LoVo (cell line): ENCODE measurements around the gene DIP2C.
"Not testable (repeated sequence)": the region's sequence is repeated elsewhere in the genome, so short reads cannot be mapped to it uniquely, and the experiment has no call there.

Experiments
- DNase-seq: peaks from one replicate; pipeline ENCODE4 v3.0.0-alpha.2; 2016; ENCODE audit warnings: low spot score

Gene DIP2C

DNA sequence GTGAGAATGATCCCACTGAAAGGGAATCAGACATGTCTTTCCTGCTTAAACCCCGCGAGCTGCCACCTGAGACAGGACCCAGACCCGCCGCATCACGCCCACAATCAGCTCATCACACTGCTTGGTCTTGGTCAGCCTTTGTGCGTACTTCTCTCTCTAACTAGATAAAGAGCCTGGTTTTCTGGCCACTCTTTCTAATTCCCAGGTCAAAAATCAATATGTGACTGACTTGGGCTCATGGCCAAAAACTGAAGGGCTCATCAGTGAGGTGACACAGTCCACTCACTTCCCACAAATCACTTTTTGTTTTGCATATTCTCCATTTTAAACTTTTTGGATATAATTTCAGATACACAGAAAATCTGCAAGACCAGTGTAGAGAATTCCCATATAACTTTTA lies 247.3 kb downstream of the DIP2C start:
- DNase-seq = no peak

DNA sequence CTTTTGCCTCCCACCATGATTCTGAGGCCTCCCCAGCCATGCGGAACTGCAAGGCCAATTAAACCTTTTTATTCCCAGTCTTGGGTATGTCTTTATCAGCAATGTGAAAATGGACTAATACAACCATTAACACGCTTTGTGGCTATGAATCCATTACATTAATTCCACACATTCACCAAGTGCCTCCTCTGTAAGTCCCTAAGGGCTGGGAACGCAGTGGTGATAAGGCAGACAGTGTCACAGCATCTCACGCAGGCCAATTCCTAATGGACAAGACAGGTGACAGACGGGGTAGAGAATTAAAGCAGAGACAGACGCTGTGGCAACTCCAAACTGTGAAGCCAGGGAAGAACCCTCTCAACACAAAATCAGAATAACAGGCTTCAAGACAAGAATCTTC lies 247.8 kb downstream of the DIP2C start:
- DNase-seq = no peak

DNA sequence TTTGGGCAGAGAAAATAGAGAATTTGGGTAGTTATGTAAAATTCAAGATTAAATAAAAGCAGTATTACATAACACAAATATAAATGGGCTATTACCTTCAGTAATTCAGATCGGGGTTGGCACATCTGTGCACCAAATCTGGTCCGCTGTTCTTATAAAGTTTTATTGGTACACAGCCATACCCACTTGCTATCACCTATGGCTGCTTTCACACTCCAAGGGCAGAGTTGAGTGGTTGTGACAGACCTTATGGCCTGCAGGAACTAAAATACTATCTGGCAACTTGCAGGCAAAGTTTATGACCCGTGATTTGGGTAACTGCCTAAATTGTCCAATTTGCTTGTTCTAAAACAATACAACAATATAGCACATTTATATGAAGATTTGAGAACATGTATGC lies 249.3 kb downstream of the DIP2C start:
- no peak for DNase-seq

DNA sequence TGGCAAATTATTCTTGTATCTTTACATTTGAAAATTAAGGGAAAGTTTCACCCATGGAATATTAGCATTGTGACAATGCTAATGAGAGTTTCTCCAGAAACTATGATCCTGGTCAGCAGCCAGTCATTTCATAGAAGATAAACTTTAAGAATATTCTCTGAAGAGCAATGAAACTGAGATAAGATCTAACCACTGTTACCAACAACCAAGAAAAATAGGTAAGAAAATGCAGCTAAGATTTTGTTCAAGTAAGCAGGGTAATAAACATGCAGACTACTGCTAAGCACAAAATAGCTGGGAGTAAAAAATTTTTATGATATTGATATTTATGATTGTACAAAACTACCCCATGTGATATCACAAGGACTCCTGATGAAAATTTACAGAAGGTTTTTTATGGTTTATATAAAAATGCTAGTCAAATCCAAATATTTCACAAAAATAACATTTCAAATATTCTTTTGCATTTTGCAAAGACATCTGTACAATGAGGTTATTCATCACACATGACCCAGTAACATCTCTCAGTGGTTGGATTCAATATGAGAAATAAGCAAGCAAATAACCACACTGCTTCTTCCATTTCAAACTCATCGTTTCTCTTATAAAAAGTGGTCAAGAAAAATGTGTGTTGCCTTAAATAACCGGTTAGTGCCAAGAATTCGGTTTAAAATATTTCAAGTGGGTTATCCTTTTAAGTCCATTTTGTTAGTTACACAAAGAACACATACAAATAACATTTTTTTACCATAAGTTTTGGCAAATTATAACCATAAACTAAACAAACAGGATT lies 251.6 kb downstream of the DIP2C start:
- no peak for DNase-seq

DNA sequence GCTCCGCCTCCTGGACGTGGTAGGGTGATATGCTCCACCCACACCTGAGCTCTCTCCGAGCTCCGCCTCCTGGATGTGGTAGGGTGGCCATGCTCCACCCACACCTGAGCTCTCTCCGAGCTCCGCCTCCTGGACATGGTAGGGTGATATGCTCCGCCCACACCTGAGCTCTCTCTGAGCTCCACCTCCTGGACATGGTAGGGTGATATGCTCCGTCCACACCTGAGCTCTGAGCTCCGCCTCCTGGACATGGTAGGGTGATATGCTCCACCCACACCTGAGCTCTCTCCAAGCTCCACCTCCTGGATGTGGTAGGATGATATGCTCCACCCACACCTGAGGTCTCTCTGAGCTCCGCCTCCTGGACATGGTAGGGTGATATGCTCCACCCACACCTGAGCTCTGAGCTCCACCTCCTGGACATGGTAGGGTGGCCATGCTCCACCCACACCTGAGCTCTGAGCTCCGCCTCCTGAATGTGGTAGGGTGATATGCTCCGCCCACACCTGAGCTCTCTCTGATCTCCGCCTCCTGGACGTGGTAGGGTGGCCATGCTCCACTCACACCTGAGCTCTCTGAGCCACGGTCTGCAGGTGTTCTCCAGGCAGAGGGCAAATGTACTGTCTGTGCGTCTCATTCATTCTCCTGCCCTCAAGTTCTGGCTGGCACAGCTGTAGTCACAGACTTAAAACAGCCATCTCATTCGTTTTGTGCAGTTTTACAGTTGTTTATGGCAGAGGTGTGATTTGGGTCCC lies 252.4 kb downstream of the DIP2C start:
- DNase-seq = no peak

DNA sequence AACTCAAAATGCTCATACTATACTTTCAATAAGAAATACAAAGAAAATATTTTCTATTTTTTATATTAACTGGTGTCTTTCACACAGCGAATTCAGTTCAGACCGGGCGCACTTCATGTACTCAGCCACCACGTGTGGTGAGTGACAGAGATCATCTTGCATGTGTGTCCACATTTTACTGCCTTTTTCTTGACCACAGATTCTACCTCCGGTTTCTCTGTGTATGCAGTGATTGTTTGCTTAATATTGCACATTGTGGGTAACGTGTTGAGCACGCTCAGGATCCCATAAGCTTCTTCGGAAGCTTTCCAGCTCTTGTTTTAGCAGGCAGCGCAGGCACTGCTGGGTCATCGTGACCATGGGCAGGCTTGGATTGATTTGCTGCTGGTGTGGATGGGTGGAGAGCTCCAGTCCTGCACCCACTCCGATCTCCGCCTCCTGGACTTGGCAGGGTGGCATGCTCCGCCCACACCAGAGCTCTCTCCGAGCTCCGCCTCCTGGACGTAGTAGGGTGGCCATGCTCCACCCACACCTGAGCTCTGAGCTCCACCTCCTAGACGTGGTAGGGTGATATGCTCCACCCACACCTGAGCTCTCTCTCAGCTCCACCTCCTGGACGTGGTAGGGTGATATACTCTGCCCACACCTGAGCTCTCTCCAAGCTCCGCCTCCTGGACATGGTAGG lies 253.3 kb downstream of the DIP2C start:
- no peak for DNase-seq

DNA sequence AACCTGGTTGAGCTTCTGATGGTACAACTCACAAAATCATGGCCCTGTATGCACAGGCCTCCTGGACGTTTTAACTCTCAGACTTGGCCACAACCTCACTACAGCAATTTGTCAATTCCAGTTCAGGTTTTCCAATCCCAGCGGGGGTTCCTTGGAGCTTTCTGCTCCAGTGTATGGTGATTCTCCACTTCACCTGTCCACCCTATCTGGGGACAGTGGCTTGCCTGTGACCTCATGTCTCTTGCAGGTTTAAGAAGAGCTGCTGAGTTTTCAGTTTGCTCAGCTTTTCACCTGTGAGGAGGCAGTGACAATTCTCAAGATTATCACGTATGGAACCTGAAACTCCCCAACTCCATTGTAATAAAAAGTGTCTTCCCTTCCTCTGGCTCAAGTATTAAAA lies 254.1 kb downstream of the DIP2C start:
- no peak for DNase-seq

DNA sequence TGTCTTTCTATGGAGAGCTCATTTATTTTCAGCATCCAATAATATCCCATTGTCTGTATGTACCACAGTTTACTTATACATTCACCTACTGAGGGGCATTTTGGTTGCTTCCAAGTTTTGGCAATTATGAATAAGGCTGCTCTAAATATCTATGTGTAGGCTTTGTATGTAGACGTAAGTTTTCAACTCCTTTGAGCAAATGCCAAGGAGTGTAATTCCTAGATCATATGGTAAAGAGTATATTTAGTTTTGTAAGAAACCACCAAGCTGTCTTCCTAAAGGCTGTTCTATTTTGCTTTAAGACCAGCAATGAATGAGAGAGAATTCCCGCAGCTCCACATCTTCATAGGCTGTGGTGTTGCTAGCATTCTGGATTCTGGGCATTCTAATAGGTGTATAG lies 259.8 kb downstream of the DIP2C start:
- DNase-seq = no peak

DNA sequence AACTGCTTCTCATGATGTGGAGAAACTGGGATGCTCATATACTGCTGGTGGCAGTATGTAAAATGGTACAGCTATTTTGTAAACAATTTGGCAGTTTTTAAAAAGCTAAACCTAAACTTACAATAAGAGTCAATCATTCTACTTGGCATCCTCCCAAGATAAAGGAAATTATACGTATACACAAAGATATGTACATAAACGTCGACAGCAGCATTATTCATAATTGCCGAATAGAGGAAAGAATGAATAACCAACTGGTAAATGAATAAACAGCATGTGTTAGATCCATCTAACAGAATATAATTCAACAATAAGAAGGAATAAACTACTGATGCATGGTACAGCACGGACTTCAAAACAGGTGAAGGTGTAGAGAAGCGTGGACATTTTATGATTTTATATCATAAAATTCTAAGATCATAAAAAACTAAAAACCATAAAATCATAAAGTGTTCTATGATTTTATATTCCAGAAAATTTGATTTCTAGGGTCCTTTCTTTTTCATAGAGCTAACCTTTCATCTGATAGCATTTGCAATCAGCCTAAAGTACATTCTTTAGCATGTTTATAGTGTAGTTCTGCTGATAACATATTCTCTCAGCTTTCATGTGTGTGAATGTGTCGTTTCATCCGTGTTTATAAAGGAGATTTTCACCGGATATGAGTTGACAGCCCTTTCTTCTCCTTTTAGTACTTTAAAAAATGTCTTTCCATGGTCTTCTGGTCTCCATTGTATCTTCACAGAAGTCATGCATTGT lies 261.5 kb downstream of the DIP2C start:
- DNase-seq = no peak

DNA sequence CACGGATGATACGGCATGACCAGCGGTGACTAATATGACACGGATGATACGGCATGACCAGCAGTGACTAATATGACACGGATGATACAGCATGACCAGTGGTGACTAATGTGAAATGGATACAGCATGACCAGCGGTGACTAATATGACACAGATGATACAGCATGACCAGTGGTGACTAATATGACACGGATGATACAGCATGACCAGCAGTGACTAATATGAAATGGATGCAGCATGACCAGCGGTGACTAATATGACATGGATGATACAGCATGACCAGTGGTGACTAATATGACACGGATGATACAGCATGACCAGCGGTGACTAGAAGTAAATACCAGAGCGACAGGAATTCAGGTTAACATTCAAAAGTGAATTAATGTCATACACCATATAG lies 264.1 kb downstream of the DIP2C start:
- not testable (repeated sequence) for DNase-seq

DNA sequence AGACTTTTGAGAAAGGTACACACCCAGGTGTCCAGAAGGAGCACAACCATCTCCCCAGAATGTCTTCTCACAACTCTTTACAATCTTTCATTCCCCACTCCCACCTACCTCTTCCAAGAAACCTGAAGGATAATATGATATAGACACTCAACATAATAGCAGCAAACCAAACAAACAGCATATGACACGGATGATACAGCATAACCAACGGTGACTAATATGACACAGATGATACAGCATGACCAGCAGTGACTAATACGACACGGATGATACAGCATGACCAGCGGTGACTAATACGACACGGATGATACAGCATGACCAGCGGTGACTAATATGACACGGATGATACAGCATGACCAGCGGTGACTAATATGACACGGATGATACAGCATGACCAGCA lies 264.7 kb downstream of the DIP2C start:
- DNase-seq = not testable (repeated sequence)

DNA sequence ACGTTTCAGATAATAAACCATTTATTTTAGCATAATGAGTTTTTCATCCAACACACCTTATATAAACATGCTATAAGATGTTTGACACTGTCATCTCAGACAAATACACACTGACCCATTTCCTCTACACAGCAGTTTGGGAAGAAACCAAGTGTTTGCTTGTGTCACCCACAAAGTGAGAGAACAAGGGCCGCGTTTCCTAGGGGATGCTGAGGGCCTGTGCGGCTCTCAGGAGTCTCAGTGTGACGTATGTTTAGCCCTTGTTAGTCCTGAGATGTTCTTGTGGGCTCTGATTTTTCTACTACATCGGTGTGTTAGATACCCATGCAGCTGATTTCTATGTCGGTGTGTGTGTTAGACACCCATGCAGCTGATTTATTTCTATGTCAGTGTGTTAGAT lies 266.3 kb downstream of the DIP2C start:
- no peak for DNase-seq

DNA sequence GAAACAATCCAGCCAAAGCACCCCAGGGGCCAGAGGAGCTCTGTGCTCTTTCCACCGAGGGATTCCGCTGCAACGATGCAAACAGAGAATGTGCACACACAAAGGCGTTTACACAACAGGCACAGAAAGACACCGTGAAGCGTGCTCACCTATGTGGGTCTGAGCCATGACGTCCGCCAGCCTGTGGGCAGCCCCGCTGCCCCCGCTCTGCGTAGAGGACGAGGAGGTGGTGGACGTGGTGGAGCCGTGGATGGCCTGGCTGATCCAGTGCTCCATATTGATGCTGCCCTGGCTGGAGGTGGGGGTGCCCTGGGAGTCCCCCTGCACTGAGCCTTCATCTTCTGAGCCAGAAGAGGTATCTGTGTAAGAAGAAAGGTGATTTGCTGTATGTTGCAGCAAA lies 266.8 kb downstream of the DIP2C start:
- DNase-seq = no peak

DNA sequence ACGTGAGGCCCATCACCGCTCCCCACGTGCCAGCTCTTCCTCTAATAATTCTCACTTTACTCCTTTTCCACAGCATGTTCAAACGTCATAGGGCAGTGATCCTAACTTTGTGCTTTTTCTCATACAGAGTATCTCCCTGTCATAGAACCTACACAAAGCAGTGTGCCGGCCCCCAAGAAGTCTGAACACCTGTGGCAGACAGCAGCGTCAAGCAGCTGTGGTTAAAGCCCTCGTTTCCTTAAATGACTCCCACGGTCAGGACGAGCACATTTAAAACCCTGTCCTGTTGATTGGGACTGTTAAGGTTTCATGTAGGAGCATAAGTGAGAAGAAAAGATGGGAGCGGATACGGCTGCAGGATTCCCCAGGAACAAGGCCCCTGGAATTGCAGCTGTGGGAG lies 267.2 kb downstream of the DIP2C start:
- DNase-seq = no peak

DNA sequence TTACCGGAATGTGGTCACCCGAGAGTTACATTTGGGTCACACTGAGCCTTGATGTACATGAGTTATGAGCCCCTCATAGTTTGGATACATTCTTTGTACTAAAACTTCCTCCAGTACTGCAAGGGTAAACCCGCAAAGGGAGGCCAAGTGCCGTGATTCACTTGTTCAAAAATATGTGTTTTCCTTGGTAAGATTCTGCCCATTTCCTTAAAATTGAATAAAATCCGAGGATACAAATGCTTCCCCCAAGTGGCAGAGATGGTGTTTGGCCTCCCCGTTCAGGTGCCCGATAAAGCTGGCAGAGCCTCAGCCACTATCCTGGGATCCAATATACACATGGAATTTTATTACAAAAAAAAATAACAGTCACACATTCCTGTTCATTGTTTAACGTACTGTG lies 268.3 kb downstream of the DIP2C start:
- DNase-seq = no peak

DNA sequence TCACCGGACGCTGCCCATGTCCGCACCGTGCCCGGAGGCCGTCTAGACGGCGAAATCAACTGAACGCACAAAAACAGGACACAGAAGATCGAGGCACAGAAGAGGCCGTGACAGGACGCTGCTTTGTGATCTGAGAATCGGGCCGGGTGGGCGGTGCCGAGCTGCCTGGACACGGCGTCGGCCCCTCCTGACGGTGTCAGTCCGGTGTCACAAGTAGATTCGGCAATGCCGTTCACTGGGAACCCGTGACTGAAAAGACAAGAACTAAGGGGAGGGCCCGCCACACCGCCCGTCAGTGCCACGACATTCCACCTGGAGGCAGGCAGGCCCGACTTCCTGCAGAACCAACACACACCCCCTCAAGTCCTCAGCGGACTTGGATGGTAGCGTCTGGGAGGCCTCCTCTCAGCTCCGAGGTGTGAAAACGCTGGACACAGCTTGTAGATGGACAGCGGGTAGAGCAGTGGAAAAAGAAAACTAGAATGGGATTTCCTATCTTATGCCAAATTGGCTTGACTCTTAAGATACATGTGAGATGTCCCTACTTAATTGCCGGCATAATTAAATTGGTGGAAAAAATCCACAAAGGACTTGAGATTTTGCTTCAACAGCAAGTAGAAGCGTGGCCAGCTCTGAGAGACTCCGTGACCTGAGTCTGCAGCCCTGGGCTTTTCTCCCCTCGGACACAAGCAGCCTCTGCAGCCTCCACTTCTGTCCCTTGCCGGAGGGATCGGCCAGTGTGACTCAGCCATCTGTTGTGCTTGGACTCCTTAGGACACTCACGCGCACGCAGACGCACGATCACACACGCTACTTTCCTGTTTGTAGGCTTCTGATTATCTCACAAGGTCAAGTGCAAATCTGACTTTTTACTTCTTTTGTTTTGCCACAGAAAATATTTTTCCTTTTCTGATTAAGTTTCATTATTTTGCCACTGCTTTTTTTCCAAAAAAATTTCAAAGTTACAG lies 269.0 kb downstream of the DIP2C start:
- no peak for DNase-seq

DNA sequence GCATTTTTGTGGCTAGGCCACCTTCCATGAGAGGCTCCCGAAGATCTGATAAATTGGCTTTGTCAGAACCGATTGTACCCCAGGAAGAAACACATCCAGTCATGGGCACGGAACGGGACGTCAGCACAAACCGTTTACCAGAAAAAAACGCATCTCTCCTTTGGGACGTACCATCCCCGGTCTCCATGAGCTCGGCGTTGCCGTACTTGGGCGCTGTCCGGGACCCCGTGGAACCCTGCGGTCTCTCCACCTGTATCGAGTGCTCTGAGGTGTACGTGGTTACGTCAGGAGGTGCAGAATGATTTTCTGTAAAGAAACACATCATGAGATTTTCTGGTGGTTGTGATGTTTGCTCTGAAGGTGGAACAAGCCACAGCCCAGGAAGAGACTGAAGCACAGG lies 270.6 kb downstream of the DIP2C start:
- DNase-seq = no peak

DNA sequence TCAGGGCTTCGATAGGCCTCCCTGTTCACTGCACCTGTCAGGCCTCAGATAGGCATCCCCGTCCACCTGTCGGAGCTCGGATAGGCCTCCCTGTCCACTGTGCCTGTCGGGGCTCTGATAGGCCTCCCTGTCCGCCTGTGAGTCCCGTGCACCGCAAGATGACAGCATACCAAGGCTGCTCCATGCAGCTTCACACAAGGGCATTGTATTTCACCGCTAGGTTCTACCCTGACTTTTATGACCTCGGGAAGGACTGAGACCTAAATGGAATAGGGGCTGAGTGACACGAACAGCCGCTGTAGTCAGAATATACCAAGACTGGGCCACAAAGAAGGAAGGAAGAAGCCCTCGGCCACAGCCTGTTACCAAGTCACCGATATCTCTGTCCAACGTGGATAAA lies 271.2 kb downstream of the DIP2C start:
- no peak for DNase-seq

DNA sequence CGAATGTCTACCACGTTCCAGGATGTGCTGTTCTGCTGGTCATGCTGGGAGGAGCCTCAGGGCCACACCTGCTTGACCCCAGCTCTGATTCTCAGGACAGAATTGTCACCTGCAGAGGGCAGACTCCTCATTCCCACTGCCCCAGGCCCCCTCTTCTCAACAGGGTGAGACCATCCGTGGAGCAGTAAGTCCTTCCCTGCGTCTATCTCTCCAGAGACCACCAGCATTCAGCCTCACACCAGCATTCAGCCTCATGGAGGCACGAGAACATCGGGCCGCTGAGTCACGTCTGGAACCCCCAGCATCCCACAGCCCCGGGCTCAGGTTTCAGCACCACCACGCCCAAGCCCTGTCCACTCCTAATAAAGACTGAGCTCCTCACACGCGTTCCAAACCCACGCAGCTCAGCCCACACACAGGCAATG lies 273.4 kb downstream of the DIP2C start:
- DNase-seq = no peak

DNA sequence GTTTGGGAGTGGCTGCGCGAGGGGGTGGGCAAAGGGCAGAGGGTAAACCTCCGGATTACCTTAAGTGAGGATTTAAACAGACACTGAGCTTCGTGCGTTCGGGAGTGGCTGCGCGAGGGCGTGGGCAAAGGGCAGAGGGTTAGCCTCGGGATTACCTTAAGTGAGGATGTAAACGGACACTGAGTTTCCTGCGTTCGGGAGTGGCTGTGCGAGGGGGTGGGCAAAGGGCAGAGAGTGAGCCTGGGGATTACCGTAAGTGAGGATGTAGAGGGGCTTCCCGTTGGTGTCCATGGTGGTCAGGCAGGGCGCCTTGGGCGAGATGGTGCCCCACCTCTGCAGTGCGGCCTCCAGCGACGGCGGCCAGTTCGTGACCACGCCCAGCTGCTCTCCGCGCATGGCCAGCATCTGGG lies 275.8 kb downstream of the DIP2C start:
- no peak for DNase-seq

DNA sequence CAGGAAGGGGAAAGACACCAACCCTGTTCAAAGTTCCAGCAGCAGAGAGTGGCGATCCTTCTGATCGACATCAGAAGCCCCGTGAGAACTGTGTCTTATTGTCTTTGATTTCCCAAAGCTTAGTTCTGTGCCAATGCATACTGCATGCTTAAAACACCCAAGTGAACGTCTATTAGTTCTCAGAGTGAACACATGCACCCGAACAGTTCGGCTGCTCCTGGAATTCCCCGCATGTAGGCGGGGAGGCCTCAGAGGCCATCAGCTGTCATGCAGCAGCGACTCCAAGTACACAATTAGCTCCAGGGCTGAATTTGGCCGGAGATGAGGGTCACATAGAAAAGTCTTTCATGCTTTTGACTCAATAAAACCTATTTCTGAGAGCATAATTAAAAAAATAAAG lies 277.4 kb downstream of the DIP2C start:
- no peak for DNase-seq
